Activated T-cell treated with anti-CD3 and anti-CD28 coated beads for 1 hour (primary cell): ENCODE results near the gene ALDH2.
"Not testable (repeated sequence)": the region's sequence is repeated elsewhere in the genome, so short reads cannot be mapped to it uniquely, and the experiment has no call there.

Experiments
- DNase-seq: peaks from one replicate; pipeline ENCODE4 v3.0.0-alpha.2; 2020; ENCODE audit warnings: low read depth

ALDH2 gene

GRCh38 chr12:111788178-111788654, 21.5 kb downstream of the ALDH2 start:
- DNase-seq, result no peak

- DNase-seq, result no peak
These were observed 23.0 kb downstream of the ALDH2 start for GRCh38 chr12:111789779-111790178.

GRCh38 chr12:111791507-111791906, 24.8 kb downstream of the ALDH2 start:
- no peak for DNase-seq

GRCh38 chr12:111792155-111792855, 25.6 kb downstream of the ALDH2 start:
- no peak for DNase-seq

DNA sequence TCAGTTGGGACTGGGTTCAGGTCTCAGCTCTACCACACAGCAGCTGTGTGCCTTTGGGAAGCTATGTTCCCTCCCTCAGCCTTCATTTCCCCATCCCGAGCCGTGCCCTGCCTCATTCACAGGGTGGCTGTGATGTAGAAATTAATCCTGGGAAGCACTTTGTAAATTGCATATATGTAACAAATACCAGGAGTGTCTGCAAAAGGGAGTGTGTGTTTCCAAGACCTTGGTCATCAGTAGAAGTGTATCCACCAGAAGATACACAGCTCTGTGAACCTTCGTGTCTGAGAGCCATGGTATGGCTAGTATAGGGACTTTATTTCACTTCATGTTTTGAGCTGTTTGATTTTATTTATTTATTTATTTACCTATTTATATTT, 26.1 kb downstream of the ALDH2 start:
- no peak for DNase-seq

GRCh38 chr12:111798182-111798581, 31.4 kb downstream of the ALDH2 start:
- DNase-seq, result no peak

DNA sequence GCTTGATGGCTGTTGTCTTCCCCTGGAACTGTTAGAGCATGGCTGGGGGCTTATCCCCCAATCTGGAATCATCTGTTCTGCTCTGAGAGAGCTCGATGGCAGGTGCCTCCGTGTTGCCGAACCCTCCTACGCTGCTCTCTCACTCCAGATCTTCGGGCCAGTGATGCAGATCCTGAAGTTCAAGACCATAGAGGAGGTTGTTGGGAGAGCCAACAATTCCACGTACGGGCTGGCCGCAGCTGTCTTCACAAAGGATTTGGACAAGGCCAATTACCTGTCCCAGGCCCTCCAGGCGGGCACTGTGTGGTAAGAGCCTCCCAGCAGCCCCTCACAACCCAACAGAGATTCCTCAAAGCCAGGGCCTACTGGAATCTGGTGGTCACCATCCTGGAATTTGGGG, 33.0 kb downstream of the ALDH2 start:
- DNase-seq, result no peak

DNA sequence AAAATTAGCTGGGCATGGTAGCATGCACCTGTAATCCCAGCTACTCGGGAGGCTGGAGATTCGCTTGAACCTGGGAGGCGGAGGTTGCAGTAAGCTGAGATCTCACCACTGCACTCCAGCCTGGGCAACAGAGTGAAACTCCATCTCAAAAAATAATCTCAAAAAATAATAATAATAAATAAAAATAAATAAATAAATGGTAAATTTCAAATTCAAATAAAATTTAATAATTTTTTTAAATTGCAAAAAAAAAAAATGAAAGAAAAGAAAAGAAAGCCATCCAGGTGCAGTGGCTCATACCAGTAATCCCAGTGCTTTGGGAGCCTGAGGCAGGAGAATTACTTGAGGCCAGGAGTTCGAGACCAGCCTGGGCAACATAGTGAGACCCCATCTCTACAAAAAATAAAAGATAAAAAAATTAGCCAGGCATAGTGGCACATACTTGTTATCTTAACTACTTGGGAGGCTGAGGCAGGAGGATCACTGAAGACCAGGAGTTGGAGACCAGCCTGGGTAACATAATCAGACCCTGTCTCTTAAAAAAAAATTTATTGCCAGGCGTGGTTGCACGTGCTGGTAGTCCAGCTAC, 36.4 kb downstream of the ALDH2 start:
- no peak for DNase-seq

- no peak for DNase-seq
These were observed 37.1 kb downstream of the ALDH2 start for GRCh38 chr12:111803851-111804250.

DNA sequence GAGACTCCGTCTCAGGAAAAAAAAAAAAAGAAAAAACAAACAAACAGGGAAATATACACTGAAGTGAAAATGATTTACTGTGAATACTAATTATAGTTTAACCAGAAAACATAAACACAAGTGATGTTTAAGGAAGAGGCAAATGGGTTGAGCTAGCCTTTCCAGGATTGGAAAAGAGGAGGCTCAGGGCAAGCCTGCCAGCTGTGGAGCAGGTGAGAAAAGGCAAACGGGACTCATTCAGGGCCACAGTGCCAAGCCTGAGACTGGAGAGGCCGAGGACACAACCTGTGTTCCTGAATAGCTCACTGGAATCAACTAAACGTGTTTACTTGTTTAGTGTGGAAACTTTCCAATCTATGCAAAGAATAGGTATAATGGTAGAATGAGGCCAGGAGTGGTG, 39.6 kb downstream of the ALDH2 start:
- no peak for DNase-seq

GRCh38 chr12:111807232-111807631, 40.5 kb downstream of the ALDH2 start:
- no peak for DNase-seq

- peak; percentile 46 for DNase-seq
These were observed 46.4 kb downstream of the ALDH2 start for GRCh38 chr12:111812881-111813741.

GRCh38 chr12:111816065-111816615, 49.4 kb downstream of the ALDH2 start:
- no peak for DNase-seq

DNA sequence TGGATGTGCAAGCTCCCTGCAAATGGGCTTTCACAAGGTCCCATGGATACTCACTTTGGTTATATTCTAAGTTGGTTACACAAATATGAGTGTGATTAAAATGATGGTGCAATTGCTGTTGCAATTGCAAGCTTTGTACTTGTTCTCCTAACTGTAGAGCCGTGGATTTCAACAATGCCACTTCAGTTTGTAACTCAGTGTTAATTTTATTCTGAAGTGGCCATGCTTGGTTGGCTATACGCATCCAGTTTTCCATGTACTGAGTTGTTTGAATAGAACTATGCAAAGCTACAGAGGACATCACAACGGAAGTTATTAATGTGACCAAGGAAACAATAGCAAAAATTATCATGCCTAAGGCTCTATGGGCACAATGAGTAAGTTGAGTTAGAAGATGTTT, 50.2 kb downstream of the ALDH2 start:
- DNase-seq, result not testable (repeated sequence)

- DNase-seq, result no peak
These were observed 51.6 kb downstream of the ALDH2 start for GRCh38 chr12:111818340-111818739.

DNA sequence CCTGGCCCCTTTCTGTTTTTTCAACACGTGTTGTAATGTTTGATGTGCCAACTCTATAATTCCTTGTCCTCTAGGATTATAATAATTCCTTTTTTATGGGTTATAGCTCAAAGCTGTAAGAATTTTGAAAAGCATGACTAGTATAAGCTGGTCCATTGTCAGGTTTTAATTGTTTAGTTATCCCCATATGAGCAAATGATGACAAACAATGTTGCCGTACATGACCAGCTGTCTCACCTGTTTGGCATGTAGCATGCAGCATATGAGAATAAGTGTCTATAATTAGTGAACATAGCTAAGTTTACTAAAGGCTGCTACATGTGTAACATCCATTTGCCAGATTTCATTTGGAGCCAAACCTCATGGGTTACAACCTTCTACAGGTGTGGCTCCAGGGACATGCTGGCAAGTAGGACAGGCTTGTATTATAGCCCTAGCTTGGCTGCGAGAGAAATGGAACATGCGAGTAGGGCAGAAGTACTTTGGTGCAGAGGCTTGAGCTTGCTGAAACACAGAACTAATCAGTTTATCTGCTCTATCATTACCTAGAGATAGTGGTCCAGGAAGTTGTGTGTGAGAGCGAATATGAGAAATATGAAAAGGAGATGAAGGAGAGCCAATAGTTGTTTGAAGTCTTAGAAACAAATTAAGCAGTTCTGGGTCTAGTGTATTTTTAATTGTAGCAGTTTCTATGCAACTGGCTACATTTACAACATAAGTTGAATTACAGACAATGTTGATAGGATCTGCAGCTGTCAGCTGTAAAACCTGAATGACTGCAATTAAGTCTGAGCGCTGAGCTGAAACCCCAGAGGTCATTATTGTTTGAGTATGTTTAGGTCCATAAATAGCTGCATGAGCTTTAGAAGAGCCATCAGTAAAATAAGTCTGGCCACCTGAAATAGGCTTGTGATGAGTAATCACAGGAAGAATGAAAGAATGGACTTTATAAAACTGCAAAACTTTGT, 52.7 kb downstream of the ALDH2 start:
- DNase-seq, result no peak

- not testable (repeated sequence) for DNase-seq
These were observed 54.1 kb downstream of the ALDH2 start for GRCh38 chr12:111820828-111821227.

DNA sequence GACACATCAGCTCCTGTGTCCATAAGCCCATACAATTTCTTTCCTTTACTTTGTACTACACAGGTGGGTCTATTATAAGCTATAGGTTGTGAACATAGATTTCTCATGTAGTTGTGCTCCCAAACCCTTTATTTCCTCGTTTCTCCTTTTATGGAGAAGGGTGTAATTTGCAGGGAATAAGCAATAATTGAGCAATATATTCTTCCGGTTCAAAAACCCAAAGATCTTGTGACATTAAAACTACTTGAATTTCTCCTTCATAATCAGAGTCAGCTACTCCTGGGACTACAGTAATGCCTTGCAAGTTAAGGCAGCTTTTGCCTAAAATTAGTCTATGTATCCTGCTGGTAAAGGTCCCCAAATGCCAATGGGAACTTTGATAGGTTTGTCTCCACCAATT, 56.2 kb downstream of the ALDH2 start:
- DNase-seq, result no peak

- DNase-seq, result no peak
These were observed 57.2 kb downstream of the ALDH2 start for GRCh38 chr12:111823891-111824290.

DNA sequence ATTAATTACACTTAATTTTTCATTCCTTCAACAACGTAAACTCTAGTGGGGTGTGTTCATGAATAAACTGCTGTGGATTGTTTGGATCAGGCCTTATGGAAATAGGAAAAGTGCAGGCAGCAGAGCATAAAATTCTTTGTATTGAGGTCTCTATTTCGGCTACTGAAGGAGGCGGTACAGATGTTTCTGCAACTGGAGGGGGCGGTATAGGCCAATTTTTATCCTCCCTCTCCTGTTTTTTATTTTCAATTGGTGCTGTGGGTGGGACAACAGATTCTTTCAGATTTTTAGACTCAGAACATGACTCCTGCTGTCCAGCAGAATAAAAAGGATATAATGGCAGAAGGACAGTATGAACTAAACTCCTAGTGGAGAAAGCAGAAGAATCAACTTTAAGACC, 57.6 kb downstream of the ALDH2 start:
- not testable (repeated sequence) for DNase-seq

DNA sequence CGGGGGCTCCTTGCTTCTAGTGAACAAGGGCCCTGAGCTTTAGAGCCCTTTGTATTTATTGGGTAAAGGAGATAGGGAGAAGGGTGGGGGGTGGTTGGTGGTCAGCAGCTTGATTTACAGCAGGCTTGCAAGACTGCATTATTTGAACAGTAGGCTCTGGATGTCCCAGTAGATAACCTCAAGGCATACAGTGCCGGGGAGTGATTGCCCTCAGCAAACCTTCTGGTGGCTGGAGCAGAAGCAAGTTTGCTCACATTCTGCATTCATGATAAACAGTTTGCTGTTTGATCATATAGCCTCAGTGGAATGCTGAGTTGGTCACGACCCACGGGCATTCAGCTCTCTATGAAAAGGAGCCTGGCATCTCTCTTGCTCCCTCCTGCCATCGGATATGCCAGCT, 58.8 kb downstream of the ALDH2 start:
- no peak for DNase-seq
